ENCODE measurements around the gene GPR83. TPM values are rescaled to one million over a fixed set of nuclear protein-coding genes. Genes with fewer than 3 reads are reported as not detected.

GPR83 gene
- 0.37 and 0.74 TPM in 2 replicates for polyA plus RNA-seq
- 0.35 and 0.49 TPM in 2 replicates for polyA minus RNA-seq

GRCh38 chr11:94400839-94401772 is at the start of gene GPR83:
GPR83 (minus strand) TSS chr11:94401419; CDS start chr11:94401247, 172 bp downstream.
- no peaks in the 10 kb centered on the region for H3K9me2 ChIP-seq (ENCODE audit: insufficient read depth, low read length)
- no peaks in the 10 kb centered on the region for H3K36me3 ChIP-seq (ENCODE audit: insufficient read depth, low read length)
- H2AFZ ChIP-seq (ENCODE audit: low read depth, low read length), result no peak within 1 kb of the TSS
- H3K9me3 ChIP-seq (ENCODE audit: low read length), result no peaks in the 10 kb centered on the region
- peaks cover 31% of the 10 kb centered on the region for H3K27me3 ChIP-seq (ENCODE audit: insufficient read depth, low read depth, low read length)
- TF ChIP-seq, protein P1, sequence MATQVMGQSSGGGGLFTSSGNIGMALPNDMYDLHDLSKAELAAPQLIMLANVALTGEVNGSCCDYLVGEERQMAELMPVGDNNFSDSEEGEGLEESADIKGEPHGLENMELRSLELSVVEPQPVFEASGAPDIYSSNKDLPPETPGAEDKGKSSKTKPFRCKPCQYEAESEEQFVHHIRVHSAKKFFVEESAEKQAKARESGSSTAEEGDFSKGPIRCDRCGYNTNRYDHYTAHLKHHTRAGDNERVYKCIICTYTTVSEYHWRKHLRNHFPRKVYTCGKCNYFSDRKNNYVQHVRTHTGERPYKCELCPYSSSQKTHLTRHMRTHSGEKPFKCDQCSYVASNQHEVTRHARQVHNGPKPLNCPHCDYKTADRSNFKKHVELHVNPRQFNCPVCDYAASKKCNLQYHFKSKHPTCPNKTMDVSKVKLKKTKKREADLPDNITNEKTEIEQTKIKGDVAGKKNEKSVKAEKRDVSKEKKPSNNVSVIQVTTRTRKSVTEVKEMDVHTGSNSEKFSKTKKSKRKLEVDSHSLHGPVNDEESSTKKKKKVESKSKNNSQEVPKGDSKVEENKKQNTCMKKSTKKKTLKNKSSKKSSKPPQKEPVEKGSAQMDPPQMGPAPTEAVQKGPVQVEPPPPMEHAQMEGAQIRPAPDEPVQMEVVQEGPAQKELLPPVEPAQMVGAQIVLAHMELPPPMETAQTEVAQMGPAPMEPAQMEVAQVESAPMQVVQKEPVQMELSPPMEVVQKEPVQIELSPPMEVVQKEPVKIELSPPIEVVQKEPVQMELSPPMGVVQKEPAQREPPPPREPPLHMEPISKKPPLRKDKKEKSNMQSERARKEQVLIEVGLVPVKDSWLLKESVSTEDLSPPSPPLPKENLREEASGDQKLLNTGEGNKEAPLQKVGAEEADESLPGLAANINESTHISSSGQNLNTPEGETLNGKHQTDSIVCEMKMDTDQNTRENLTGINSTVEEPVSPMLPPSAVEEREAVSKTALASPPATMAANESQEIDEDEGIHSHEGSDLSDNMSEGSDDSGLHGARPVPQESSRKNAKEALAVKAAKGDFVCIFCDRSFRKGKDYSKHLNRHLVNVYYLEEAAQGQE (IDR thresholded peaks at IDR 0.05; ENCODE audit: borderline replicate concordance), result no peak
- TF ChIP-seq MXI1 (conservative IDR thresholded peaks at IDR 0.05; ENCODE audit: poor library complexity, severe bottlenecking) (peak; percentile 25), TAF1 (IDR thresholded peaks at IDR 0.05; ENCODE audit: low read depth) (no peak), EP300 (conservative IDR thresholded peaks at IDR 0.05; ENCODE audit: poor library complexity, severe bottlenecking) (no peak), SMC3 (conservative IDR thresholded peaks at IDR 0.05; ENCODE audit: poor library complexity) (peak; percentile 21), RAD21 (conservative IDR thresholded peaks at IDR 0.05) (no peak), EZH2 (IDR thresholded peaks at IDR 0.05; ENCODE audit: borderline replicate concordance, insufficient read depth, low read length, poor library complexity, severe bottlenecking) (no peak), POLR2AphosphoS5 (IDR thresholded peaks at IDR 0.05) (no peak)
- TF ChIP-seq, protein P2, sequence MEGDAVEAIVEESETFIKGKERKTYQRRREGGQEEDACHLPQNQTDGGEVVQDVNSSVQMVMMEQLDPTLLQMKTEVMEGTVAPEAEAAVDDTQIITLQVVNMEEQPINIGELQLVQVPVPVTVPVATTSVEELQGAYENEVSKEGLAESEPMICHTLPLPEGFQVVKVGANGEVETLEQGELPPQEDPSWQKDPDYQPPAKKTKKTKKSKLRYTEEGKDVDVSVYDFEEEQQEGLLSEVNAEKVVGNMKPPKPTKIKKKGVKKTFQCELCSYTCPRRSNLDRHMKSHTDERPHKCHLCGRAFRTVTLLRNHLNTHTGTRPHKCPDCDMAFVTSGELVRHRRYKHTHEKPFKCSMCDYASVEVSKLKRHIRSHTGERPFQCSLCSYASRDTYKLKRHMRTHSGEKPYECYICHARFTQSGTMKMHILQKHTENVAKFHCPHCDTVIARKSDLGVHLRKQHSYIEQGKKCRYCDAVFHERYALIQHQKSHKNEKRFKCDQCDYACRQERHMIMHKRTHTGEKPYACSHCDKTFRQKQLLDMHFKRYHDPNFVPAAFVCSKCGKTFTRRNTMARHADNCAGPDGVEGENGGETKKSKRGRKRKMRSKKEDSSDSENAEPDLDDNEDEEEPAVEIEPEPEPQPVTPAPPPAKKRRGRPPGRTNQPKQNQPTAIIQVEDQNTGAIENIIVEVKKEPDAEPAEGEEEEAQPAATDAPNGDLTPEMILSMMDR (IDR thresholded peaks at IDR 0.05; ENCODE audit: poor library complexity, severe bottlenecking), result no peak
- H3K4me2 ChIP-seq (ENCODE audit: low read length), result peak within 1 kb of the TSS; percentile 46
- no peaks in the 10 kb centered on the region for H3F3A ChIP-seq (ENCODE audit: insufficient read depth, low read length, poor library complexity, severe bottlenecking)
- no peaks in the 10 kb centered on the region for H4K20me1 ChIP-seq (ENCODE audit: insufficient read depth)
- H3K4me3 ChIP-seq (ENCODE audit: low read length), result peak within 1 kb of the TSS; percentile 74
- no peak within 1 kb of the TSS for H3K27ac ChIP-seq (ENCODE audit: low read length)
- peak within 1 kb of the TSS; percentile 35 for H3K9ac ChIP-seq (ENCODE audit: low read length)
- H3K79me2 ChIP-seq (replicated peaks; ENCODE audit: insufficient read depth, low read length), result no peaks in the 10 kb centered on the region

DNA sequence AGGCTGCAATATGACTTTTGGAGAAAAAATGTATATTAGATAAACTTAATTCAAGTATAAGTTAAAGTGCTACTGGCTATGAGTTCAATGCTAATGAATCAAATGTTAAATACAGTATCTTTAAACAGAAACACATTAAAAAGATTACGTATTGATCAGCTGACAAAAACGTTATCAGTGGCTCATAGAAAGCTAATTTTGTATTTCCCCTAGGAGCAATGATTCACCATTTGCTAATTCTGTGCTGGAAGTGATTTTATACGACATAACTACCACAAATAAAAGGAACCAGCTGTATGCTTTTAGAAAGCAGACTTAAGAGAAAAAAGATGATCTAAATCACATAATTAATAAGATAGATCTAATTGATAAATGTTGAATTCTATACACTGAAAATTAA is 48.8 kb upstream of the GPR83 start:
- Histone ChIP-seq H3K79me2 (replicated peaks; ENCODE audit: insufficient read depth, low read length) (no peaks in the 10 kb centered on the region), H4K20me1 (ENCODE audit: insufficient read depth) (no peaks in the 10 kb centered on the region), H3K4me3 (ENCODE audit: low read length) (no peak overlapping the region), H3K27me3 (ENCODE audit: insufficient read depth, low read depth, low read length) (no peaks in the 10 kb centered on the region), H3K9me2 (ENCODE audit: insufficient read depth, low read length) (no peaks in the 10 kb centered on the region), H3K36me3 (ENCODE audit: insufficient read depth, low read length) (no peaks in the 10 kb centered on the region), H3K4me2 (ENCODE audit: low read length) (no peak overlapping the region), H3K9me3 (ENCODE audit: low read length) (no peaks in the 10 kb centered on the region), H3K9ac (ENCODE audit: low read length) (no peak overlapping the region), H3F3A (ENCODE audit: insufficient read depth, low read length, poor library complexity, severe bottlenecking) (no peaks in the 10 kb centered on the region), H2AFZ (ENCODE audit: low read depth, low read length) (no peak overlapping the region), H3K27ac (ENCODE audit: low read length) (no peak overlapping the region)
- no peak for TF ChIP-seq SMC3 (conservative IDR thresholded peaks at IDR 0.05; ENCODE audit: poor library complexity)

All from neural cell (in vitro differentiated cells).